Neural progenitor cell (in vitro differentiated cells): Measurements from ENCODE around the gene PTPN14.

Experiments
- CTCF ChIP-seq: fragments of 200-600 bp; sonication (generic); IDR thresholded peaks from 2 replicates; pipeline ENCODE4 v1.5.1; 2017; ENCODE audit warnings: antibody characterized with exemption, mild to moderate bottlenecking
- EZH2phosphoT487 ChIP-seq: fragments of 200-600 bp; sonication (generic); IDR thresholded peaks from 2 replicates; pipeline ENCODE4 v1.6.1; 2017; ENCODE audit warnings: antibody characterized with exemption

- TF ChIP-seq CTCF (no peak), EZH2phosphoT487 (no peak)
These were observed 26.6 kb downstream of the PTPN14 start for GRCh38 chr1:214524824-214525223.
